Sigmoid colon (tissue), 4 donors: ENCODE data around the gene HPCAL1.

Experiments used
- EP300 ChIP-seq, 4 donors: sonication (generic); formaldehyde crosslinking; IDR thresholded peaks; one replicate each; pipeline ENCODE4 v1.6.1; 2017; ENCODE audit warnings: antibody characterized with exemption in 4 of 4
- POLR2A ChIP-seq, 2 donors: fragments of 450-650 bp; IDR thresholded peaks; one replicate each; pipeline ENCODE4 v1.6.1; 2016; ENCODE audit warnings: antibody characterized with exemption in 2 of 2, mild to moderate bottlenecking in 2 of 2, moderate library complexity in 2 of 2
- POLR2AphosphoS5 ChIP-seq, 4 donors: sonication (generic); formaldehyde crosslinking; IDR thresholded peaks; one replicate each; pipeline ENCODE4 v1.6.1; 2017; ENCODE audit warnings: antibody characterized with exemption in 4 of 4
- TF ChIP-seq, protein P1 (sequence below), 4 experiments: fragments of 450-650 bp in 3 of 4; fragments of 200-600 bp in 1 of 4; IDR thresholded peaks; one replicate each; pipeline ENCODE4 v1.5.1; 2016 to 2019; ENCODE audit warnings: antibody characterized with exemption in 4 of 4, mild to moderate bottlenecking in 3 of 4, moderate library complexity in 2 of 4

DNA sequence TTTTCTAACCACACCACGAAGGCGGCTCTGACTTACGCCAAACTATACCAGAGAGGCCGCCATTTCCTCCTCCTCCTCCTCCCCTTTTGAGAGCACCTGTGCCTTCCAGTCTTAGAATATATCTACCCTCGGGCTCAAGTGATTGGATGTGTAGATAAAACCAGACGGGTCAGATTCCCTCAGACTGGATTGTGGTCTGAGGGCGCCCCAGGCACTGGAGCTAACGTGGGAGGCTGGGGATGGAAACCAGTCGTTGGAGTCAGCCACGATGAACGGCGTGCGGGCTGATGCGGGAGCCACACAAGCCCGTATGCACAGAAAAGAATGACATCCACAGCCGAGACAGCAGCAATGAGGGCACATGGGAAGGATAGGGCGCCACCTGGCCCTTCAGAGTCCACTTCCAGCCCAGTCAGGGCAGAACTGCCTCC, 157.7 kb downstream of the HPCAL1 start:
- TF ChIP-seq POLR2AphosphoS5 (IDR thresholded peaks at IDR 0.05) (no peak), EP300 (IDR thresholded peaks at IDR 0.05) (no peak), POLR2A (IDR thresholded peaks at IDR 0.05) (no peak)
- TF ChIP-seq, protein P1, sequence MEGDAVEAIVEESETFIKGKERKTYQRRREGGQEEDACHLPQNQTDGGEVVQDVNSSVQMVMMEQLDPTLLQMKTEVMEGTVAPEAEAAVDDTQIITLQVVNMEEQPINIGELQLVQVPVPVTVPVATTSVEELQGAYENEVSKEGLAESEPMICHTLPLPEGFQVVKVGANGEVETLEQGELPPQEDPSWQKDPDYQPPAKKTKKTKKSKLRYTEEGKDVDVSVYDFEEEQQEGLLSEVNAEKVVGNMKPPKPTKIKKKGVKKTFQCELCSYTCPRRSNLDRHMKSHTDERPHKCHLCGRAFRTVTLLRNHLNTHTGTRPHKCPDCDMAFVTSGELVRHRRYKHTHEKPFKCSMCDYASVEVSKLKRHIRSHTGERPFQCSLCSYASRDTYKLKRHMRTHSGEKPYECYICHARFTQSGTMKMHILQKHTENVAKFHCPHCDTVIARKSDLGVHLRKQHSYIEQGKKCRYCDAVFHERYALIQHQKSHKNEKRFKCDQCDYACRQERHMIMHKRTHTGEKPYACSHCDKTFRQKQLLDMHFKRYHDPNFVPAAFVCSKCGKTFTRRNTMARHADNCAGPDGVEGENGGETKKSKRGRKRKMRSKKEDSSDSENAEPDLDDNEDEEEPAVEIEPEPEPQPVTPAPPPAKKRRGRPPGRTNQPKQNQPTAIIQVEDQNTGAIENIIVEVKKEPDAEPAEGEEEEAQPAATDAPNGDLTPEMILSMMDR (IDR thresholded peaks at IDR 0.05), result no peak
